GM12874 (cell line): ENCODE data around the gene REEP1.

ENCODE experiments used
- CTCF ChIP-seq: IDR thresholded peaks from 2 replicates; pipeline ENCODE4 v1.5.1; 2011; ENCODE audit warnings: low read depth, mild to moderate bottlenecking, control low read depth, low read length, moderate library complexity; ENCODE audit not compliant: insufficient read depth

REEP1 gene

GRCh38 chr2:86226070-86226469, 111.4 kb downstream of the REEP1 start:
- no peak for TF ChIP-seq CTCF

GRCh38 chr2:86225581-86225980, 111.8 kb downstream of the REEP1 start:
- 0 out of 2 replicates have a peak, but pooled peaks have one; percentile 20 for TF ChIP-seq CTCF

GRCh38 chr2:86224645-86225355, 112.6 kb downstream of the REEP1 start:
- TF ChIP-seq CTCF, result no peak

GRCh38 chr2:86223927-86224560, 113.4 kb downstream of the REEP1 start:
- no peak for TF ChIP-seq CTCF

GRCh38 chr2:86223140-86223926, 114.1 kb downstream of the REEP1 start:
- no peak for TF ChIP-seq CTCF

- peak; percentile 86 for TF ChIP-seq CTCF
These were observed 116.3 kb downstream of the REEP1 start for GRCh38 chr2:86221066-86221684.

- TF ChIP-seq CTCF, result no peak
These were observed 117.5 kb downstream of the REEP1 start for GRCh38 chr2:86219896-86220295.
